SHP77 (cell line): ENCODE data around the gene C2orf69.

Source experiments
- DNase-seq, 2 experiments: peaks; one replicate each; lab custom pipeline; 2025; lab: John Stamatoyannopoulos, UW

C2orf69 gene

DNA sequence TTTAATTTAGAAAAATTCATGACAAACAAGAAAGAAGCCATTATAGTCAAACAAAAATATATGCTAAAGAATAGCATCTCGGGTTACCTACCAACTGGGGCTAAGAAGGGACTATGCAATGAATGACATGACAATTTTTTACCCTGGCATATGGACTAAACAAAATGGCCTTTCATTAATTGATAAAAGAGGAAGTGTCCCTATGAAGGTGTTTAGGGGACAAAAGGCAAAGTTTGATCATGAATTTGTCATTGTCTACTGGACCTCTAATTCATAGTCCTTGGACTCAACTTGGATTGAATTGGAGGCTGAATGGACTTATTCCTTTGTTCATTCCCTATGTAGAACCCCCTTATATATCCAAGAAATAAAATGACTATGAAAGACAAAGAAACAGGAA lies 57.0 kb downstream of the C2orf69 start:
- no peak for DNase-seq

DNA sequence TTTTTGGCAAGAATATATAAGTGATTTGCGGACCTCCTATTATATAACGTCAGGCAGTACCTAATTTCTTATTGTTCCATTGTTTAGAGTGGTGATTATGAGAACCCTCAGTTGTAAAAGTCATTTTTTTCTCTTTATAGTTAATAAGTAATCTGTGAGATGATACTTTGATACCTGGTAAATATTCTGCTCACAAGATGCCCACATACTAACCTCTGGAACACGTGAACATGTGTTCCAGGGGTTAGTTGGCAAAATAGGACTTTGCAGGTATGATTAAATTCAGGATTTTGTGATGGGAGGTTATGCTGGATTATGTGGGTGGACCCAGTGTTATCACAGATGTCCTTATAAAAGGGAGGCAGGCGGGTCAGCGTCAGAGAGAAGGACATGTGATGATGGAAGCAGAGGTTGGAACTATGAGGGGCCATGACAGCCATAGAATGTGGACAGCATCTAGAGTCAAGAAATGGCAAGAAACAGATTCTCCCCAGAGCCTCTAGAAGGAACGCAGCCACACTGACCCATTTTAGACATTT lies 61.1 kb downstream of the C2orf69 start:
- no peak for DNase-seq

DNA sequence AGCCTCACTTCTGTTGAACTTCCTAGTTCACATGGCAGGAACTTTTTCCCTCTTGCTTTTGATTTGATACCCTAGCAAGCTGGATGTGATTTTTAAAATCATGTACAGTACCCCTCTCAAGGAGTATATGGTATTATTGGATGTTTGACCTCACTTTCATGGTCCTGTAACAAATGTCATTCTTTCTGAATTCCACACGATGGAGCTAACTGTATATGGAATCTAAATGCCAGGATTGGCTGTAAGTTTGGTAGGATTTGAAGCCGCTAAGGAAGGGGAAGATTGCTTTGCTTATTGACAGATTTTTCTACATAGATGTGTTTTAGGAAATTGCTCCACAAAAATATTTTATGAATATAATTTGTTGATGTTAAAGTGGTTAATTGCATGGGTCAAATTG lies 62.6 kb downstream of the C2orf69 start:
- DNase-seq = peak in 1 of 2 experiments; percentile 28

DNA sequence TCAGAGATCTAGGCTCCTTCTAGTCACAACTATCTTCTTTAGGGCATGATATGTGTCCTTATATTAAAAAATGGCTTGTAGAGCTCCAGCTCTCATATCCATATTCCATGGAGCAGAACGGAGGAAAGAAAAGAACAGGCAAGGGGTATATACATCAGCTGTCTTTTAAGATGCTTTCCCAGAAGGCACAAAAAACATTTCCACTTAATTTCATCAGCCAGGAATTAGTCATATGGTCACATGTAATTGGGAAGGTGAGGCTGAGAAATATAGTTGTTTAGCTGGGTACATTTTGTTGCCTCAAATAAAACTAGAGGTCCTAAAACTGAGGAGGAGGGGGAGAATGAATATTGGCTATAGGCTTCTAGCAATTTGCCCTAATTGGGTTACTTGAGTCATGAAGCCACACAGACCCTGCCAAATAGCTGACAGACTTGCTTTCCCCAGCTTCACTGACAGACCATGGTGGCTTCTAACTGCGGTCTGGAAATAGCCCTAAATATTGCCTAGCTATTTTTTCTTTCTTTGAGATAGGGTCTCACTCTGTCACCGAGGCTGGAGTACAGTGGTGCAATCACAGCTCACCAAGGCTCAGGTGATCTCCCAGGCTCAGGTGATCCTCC lies 64.3 kb downstream of the C2orf69 start:
- DNase-seq = no peak
